GM18951 (cell line): ENCODE measurements around the gene OR6X1.

Experiments
- POLR2A ChIP-seq: IDR thresholded peaks from 4 replicates; pipeline ENCODE4 v1.6.1; 2011; ENCODE audit warnings: mild to moderate bottlenecking; ENCODE audit not compliant: insufficient read length, insufficient read depth; ENCODE audit errors: extremely low read depth
- in situ Hi-C: fragments of 300-500 bp; cut with MboI; formaldehyde crosslinking; loops from one replicate; pipeline ENCODE4 v1.12.0; 2022; ENCODE audit warnings: low sequenced_read_pairs, mixed read lengths, inconsistent platforms; ENCODE audit not compliant: unreplicated experiment

OR6X1 gene, protein sequence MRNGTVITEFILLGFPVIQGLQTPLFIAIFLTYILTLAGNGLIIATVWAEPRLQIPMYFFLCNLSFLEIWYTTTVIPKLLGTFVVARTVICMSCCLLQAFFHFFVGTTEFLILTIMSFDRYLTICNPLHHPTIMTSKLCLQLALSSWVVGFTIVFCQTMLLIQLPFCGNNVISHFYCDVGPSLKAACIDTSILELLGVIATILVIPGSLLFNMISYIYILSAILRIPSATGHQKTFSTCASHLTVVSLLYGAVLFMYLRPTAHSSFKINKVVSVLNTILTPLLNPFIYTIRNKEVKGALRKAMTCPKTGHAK

DNA sequence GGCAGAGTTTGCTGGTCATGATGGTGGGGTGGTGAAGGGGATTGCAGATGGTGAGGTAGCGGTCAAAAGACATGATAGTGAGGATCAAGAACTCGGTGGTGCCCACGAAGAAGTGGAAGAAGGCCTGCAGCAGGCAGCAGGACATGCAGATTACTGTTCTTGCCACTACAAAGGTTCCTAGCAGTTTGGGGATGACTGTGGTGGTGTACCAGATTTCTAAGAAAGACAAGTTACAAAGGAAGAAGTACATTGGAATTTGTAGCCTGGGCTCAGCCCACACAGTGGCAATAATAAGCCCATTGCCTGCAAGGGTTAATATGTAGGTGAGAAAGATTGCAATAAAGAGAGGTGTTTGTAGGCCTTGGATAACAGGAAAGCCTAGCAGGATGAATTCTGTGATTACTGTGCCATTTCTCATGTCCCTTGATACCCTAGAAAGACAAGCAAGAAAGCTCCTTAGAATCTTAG, at the start of gene OR6X1:
TSS of gene OR6X1 (minus strand) at position 418 of the 468 bp plus-strand sequence. CDS start at position 418, 0 bp downstream.
- in situ Hi-C loops, result no loop called here
- TF ChIP-seq POLR2A, result no peak

DNA sequence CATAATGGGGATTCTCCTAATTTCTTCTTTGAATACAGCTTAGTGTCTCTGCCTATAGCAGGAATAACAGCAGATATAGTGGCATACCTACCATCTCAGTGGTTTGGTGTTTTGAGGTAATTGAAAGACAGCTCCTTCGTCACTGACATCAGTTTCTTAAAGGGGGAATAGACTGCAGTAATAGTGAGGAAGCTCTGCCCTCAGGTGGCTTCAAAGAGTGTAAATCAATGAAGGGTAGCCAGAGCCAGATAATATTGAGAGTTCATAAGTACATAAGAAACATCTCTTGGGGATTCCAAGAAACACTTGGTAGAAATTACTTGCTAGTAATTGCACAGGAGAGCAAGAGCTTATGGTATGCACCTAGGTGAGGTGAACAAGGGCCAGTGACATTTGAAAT, 47.4 kb upstream of the OR6X1 start:
- TF ChIP-seq POLR2A, result no peak
- in situ Hi-C loops, result no loop called here

DNA sequence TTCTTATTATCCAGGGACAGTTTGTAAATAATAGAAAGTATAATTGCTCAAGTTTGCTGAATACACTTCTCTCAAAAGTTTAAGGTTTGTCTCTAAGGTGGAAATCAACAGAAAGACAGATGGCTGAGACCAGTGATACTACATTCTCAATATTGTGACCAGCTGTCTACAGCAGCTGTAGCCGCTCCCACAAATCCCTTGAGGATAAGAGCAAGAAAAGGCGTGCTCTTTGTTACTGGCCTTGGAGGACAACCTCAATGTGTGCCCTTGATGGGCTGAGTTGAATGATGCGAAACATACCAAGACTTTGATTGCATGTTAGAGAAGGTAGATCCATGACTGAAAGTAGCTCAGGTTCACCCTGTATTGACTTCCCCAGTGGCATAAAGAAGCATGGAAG, 45.7 kb upstream of the OR6X1 start:
- in situ Hi-C loops, result no loop called here
- no peak for TF ChIP-seq POLR2A

- no peak for TF ChIP-seq POLR2A
- in situ Hi-C loops, result no loop called here
These were observed 45.1 kb upstream of the OR6X1 start for GRCh38 chr11:123799438-123799837.

- TF ChIP-seq POLR2A, result no peak
- in situ Hi-C loops, result no loop called here
These were observed 44.4 kb upstream of the OR6X1 start for GRCh38 chr11:123798513-123799252.

DNA sequence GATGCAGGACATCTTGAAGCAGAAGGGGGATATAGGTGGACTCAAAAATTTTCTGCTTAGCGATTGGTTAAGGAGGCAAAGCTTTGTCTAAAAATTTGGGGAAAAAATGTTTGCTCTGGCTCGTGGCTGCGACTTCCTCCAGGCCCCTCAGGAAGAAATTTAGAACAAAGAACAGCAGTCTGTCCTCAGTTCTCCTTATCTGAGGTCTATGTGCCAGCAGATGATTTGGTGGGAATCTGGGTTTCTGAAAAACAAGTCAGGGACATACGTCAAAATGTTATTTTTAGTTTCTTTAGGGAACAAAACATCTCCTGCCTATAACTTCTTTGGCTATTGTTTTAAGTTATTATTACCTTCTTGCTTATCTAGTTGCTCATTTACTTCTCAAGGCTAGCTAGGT, 43.8 kb upstream of the OR6X1 start:
- in situ Hi-C loops, result no loop called here
- TF ChIP-seq POLR2A, result no peak

- TF ChIP-seq POLR2A, result no peak
- in situ Hi-C loops, result no loop called here
These were observed 43.2 kb upstream of the OR6X1 start for GRCh38 chr11:123797541-123797940.

GRCh38 chr11:123797114-123797513, 42.8 kb upstream of the OR6X1 start:
- no peak for TF ChIP-seq POLR2A
- in situ Hi-C loops, result no loop called here

DNA sequence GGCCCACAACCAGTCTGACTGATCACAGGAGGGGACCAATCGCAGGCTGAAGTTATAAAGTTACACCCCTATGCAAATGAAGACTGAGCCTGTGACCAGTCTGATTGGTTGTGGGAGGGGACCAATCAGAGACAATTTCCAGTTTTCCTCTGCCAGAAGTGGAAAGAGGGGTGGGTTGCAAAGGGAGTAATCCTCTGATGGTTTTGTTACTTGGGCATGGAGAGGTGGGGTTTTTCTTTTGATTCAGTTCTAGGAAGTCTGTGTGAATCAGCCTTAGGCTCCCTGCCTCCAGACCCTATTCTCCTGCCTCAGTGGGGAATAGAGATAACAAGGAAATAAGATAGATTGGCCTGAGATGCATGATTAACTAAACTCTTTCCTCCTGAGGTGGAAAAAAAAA, 41.9 kb upstream of the OR6X1 start:
- in situ Hi-C loops, result no loop called here
- no peak for TF ChIP-seq POLR2A

DNA sequence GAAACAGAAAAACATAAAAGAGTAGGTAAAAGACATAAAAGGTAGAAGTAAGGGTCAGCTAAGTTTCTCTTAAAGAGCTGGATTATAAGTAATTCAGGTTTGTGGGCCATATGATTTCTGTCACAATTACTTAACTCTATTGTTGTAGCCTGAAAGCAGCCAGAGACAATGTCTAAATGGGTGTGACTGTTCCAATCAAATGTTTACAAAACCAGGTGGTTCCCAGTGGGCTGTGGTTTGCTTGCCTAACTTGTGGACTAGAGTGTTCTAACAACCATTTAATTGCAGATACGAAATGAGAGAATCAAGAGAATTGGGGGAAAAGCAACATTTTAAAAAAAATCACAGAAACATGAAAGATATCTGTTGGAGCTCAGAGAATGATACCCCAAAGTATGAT, 29.2 kb upstream of the OR6X1 start:
- TF ChIP-seq POLR2A, result no peak
- in situ Hi-C loops, result no loop called here

DNA sequence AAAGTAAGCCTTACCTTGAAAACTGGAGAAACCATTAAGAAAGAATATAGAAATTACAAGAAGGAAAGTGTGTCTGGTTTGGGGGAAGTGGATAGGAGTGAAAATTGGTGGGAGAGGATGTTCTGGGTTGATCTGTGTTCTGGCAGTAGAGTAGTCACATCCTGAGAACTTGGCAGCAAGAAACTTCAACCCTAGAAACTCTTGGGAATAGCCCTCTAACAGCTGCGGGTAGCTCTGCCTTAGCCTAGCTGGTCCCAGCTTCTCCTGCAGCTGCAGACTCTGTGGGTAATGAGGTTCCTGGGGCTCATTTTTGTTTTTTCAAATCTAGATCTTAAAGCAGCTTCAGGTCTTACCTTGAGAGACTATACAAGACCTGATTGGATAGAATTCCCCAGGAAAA, 24.2 kb upstream of the OR6X1 start:
- in situ Hi-C loops, result no loop called here
- TF ChIP-seq POLR2A, result no peak

DNA sequence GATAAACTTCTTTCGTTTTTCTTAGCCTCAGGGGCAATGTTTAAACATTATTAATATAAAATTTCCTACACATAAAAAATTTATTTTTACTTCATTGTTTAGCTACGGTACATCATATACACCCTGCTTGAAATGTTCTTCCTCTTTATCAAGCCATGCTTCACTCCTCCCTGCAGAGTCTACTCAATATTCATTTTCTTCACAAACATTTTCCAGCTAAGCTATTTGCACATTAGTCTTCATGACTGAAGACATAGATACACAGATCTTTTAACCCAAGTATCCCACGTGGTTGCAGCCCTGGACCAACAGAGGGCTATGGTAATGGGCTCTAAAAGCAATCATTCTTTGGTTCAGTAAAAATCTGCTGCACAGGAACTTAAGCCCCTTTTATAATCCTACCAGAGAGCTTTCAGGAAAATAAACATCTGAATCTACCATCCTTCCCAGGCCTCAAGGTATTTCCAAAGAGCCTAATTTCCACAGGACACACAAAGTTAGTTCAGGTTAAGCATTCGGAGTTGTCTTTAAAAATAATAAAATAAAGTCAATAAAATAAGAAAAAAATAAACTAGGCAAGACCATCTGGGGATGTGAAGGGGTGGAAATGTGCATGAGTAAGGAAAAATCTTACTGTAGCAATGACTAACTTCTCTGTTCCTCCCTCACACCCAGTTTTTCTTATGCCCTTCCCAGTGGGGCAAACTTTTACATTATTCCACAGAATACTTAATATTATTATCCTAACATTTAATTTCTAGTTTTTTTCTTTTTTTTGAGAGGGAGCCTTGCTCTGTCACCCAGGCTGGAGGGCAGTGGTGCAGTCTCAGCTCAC, 21.6 kb upstream of the OR6X1 start:
- in situ Hi-C loops, result no loop called here

GRCh38 chr11:123775289-123775688, 21.0 kb upstream of the OR6X1 start:
- no peak for TF ChIP-seq POLR2A
- in situ Hi-C loops, result no loop called here

More for the DNA sequence above, 21.6 kb upstream of the OR6X1 start:
- no peak for TF ChIP-seq POLR2A

GRCh38 chr11:123773959-123774358, 19.6 kb upstream of the OR6X1 start:
- no peak for TF ChIP-seq POLR2A
- in situ Hi-C loops, result no loop called here

GRCh38 chr11:123773026-123773425, 18.7 kb upstream of the OR6X1 start:
- no peak for TF ChIP-seq POLR2A
- in situ Hi-C loops, result no loop called here
